Measurements from ENCODE around the gene MYO15A.

The MYO15A gene, protein sequence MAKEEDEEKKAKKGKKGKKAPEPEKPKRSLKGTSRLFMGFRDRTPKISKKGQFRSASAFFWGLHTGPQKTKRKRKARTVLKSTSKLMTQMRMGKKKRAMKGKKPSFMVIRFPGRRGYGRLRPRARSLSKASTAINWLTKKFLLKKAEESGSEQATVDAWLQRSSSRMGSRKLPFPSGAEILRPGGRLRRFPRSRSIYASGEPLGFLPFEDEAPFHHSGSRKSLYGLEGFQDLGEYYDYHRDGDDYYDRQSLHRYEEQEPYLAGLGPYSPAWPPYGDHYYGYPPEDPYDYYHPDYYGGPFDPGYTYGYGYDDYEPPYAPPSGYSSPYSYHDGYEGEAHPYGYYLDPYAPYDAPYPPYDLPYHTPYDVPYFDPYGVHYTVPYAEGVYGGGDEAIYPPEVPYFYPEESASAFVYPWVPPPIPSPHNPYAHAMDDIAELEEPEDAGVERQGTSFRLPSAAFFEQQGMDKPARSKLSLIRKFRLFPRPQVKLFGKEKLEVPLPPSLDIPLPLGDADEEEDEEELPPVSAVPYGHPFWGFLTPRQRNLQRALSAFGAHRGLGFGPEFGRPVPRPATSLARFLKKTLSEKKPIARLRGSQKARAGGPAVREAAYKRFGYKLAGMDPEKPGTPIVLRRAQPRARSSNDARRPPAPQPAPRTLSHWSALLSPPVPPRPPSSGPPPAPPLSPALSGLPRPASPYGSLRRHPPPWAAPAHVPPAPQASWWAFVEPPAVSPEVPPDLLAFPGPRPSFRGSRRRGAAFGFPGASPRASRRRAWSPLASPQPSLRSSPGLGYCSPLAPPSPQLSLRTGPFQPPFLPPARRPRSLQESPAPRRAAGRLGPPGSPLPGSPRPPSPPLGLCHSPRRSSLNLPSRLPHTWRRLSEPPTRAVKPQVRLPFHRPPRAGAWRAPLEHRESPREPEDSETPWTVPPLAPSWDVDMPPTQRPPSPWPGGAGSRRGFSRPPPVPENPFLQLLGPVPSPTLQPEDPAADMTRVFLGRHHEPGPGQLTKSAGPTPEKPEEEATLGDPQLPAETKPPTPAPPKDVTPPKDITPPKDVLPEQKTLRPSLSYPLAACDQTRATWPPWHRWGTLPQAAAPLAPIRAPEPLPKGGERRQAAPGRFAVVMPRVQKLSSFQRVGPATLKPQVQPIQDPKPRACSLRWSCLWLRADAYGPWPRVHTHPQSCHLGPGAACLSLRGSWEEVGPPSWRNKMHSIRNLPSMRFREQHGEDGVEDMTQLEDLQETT (N-terminal part only)

DNA sequence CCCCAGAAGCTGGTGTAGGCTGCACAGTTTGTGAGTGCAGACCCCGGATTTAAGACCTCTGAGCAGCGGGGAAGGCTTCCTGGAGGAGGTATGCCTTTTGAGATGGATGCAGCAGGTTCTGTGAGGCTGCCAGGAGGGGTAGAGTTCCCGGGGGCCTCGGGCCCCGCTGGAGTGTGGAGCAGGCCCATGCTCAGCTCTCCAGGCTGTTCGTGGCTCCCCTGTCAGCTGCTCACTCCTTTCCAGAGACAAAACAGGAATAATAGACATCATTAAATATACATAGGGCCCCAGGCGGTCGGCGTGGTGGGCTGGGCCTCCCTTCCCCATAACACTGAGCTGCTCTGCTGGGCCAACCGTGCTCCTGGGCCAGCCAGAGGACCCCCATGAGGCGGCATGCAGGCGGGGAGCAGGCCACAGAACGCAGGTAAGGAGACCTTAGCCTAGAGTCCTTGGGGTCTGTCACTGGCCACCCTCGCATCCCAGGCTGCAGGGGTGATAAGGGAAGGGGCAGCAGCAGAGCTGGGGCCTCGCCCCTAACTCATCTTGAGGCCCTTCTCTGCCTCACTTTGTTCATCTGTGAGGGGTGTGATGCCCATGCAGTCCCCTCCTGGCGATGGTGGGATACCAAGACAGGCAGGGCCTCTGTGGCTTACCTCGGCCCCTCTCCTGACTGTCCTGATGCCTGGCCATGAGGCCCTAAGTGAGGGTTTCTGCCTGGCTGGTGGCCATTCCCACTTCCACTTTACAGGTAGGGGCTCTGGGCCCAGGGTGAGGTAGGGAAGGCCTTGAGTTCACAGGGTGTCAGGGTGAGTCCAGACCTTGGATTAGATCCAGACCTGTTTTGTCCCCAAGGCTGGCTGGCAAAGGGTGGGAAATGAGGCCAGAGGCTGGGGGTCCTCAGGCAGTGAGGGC is at the start of gene MYO15A:
TSS of gene MYO15A (plus strand) at position 356 of the 912 bp plus-strand sequence. CDS start 10,045 bp downstream, outside the sequence.
- DNase-seq (ENCODE audit: low read depth, low spot score) = no peak
- H3K4me3 ChIP-seq (ENCODE audit: low read depth, low read length) = no peak within 1 kb of the TSS
- TF ChIP-seq, protein P1, sequence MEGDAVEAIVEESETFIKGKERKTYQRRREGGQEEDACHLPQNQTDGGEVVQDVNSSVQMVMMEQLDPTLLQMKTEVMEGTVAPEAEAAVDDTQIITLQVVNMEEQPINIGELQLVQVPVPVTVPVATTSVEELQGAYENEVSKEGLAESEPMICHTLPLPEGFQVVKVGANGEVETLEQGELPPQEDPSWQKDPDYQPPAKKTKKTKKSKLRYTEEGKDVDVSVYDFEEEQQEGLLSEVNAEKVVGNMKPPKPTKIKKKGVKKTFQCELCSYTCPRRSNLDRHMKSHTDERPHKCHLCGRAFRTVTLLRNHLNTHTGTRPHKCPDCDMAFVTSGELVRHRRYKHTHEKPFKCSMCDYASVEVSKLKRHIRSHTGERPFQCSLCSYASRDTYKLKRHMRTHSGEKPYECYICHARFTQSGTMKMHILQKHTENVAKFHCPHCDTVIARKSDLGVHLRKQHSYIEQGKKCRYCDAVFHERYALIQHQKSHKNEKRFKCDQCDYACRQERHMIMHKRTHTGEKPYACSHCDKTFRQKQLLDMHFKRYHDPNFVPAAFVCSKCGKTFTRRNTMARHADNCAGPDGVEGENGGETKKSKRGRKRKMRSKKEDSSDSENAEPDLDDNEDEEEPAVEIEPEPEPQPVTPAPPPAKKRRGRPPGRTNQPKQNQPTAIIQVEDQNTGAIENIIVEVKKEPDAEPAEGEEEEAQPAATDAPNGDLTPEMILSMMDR (IDR thresholded peaks at IDR 0.05; ENCODE audit: low read depth, low read length) = no peak
- in situ Hi-C loops (cut with HindIII; ENCODE audit: low sequenced_read_pairs) = no loop called here

DNA sequence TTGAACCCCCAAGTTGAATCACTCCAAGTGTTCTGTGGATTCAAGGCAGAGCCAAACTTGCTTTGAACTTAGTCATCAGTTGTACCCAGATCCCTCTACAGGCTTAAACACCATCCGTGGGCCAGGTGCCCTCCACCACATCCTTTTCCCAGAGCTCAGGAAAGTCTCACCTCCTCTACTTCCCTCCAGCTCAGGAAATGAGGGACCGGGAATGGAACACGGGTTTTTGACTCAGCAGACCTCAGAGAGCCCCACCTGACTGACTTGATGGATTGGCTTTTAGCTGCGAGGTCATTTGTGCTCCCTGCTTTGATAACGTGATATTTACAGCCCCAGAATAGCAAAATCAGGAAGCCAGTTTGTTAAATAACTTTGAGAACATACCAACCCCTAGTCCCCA is 49.3 kb upstream of the MYO15A start:
- TF ChIP-seq, protein P1 (IDR thresholded peaks at IDR 0.05; ENCODE audit: low read depth, low read length) = no peak
- no peak for DNase-seq (ENCODE audit: low read depth, low spot score)
- in situ Hi-C loops (cut with HindIII; ENCODE audit: low sequenced_read_pairs) = no loop called here
- no peak overlapping the region for H3K4me3 ChIP-seq (ENCODE audit: low read depth, low read length)

DNA sequence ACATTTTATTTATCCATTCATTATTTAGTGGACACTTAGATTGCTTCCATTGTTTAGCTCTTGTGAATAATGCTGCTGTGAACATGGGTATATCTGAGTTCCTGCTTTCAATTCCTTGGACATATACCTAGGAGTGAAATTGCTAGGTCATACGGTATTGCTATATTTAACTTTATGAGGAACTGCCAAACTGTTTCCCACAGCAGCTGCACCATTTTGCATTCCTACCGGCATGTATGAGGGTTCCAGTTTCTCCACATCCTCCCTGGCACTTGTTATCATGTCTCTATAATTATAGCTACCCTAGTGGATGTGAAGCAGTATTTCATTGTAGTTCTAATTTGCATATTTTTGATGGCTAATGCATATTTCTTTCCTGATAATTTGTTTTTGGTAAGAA is 44.5 kb upstream of the MYO15A start:
- H3K4me3 ChIP-seq (ENCODE audit: low read depth, low read length) = no peak overlapping the region
- in situ Hi-C loops (cut with HindIII; ENCODE audit: low sequenced_read_pairs) = no loop called here
- no peak for DNase-seq (ENCODE audit: low read depth, low spot score)
- TF ChIP-seq, protein P1 (IDR thresholded peaks at IDR 0.05; ENCODE audit: low read depth, low read length) = no peak

DNA sequence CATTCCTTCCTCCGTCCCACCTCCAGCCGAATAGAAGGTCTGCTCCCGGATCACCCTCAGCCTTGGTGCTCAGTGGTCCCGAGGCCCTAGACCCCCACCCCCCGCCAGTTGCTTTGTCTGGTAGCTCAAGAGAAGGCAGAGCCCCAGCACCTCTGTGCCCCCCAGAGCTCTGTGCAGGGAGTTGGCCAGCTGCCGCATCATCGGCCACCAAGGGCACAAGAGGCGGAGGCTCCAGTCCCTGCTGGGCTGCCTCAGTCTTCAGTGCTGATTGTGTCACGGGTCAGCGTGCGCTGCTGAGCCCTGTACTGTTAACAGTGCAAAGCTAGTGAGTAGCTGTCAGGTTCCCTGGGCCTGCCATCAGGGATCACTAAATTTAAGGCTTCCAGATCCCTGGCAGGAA is 43.0 kb upstream of the MYO15A start:
- TF ChIP-seq, protein P1 (IDR thresholded peaks at IDR 0.05; ENCODE audit: low read depth, low read length) = no peak
- no peak overlapping the region for H3K4me3 ChIP-seq (ENCODE audit: low read depth, low read length)
- DNase-seq (ENCODE audit: low read depth, low spot score) = no peak
- in situ Hi-C loops (cut with HindIII; ENCODE audit: low sequenced_read_pairs) = no loop called here

DNA sequence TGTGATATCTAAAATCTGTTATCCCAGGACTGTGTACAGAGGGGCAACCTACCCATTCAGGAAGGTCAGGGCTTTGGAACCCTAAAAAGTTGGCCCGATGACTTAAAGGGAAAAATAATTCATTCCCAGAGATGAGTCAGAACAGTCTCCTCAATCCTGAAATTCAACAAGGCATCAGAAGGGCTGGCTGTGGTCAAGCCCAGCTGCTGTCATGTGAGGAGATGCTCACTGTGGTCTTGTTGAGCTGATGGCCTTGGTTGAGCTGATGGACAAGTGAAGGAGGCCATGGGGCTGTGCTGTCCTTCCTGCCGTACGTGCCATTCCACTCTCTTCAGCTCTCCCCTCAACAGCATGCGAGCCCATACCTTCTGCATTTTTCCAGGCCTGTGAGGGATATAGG is 41.7 kb upstream of the MYO15A start:
- no peak overlapping the region for H3K4me3 ChIP-seq (ENCODE audit: low read depth, low read length)
- no peak for DNase-seq (ENCODE audit: low read depth, low spot score)
- TF ChIP-seq, protein P1 (IDR thresholded peaks at IDR 0.05; ENCODE audit: low read depth, low read length) = no peak
- in situ Hi-C loops (cut with HindIII; ENCODE audit: low sequenced_read_pairs) = no loop called here

All from astrocyte of the spinal cord (primary cell).